SU-DHL-6 (cell line): Measurements from ENCODE around the gene ALOXE3.

Source experiments
- CTCF ChIP-seq: fragments of 200-600 bp; sonication (generic); IDR thresholded peaks from one replicate; pipeline ENCODE4 v1.5.1; 2017; ENCODE audit warnings: antibody characterized with exemption, mild to moderate bottlenecking, low read length, moderate library complexity; ENCODE audit not compliant: insufficient read depth, poor library complexity, severe bottlenecking
- EZH2phosphoT487 ChIP-seq: fragments of 200-600 bp; sonication (generic), shearing (Covaris generic); conservative IDR thresholded peaks from 2 replicates; pipeline ENCODE4 v1.6.1; 2018; ENCODE audit warnings: mild to moderate bottlenecking, antibody characterized with exemption, low read length, moderate library complexity, mixed read lengths

GRCh38 chr17:8087075-8087951, 31.0 kb downstream of the ALOXE3 start, which contains the start of gene ALOX12B:
- TF ChIP-seq CTCF = no peak
- no peak for TF ChIP-seq EZH2phosphoT487
